HepG2 (cell line): ENCODE measurements around the gene ITIH1.
A peak's percentile ranks its signal among the peaks of the same experiment; 100 is the strongest.

ENCODE experiments used
- AGO1 ChIP-seq: fragments of 200-400 bp; formaldehyde crosslinking; IDR thresholded peaks from 2 replicates; pipeline ENCODE4 v1.6.1; 2017; ENCODE audit warnings: mild to moderate bottlenecking, low read depth, low read length, moderate library complexity; ENCODE audit not compliant: poor library complexity, severe bottlenecking
- CREM ChIP-seq, 2 experiments: sonication (generic) in 1 of 2; formaldehyde crosslinking in 1 of 2; IDR thresholded peaks; 2 replicates each; pipeline versions ENCODE4 v1.4.0 to v1.6.1; 2016 to 2020; ENCODE audit warnings: antibody characterized with exemption in 1 of 2, mild to moderate bottlenecking in 1 of 2, missing genetic modification reagents in 1 of 2
- CTCF ChIP-seq: sonication (generic); formaldehyde crosslinking; IDR thresholded peaks from 2 replicates; pipeline ENCODE4 v1.5.0; 2020; ENCODE audit warnings: mild to moderate bottlenecking, missing genetic modification reagents, moderate library complexity
- EP300 ChIP-seq, 3 experiments: sonication (generic) in 1 of 3; formaldehyde crosslinking in 1 of 3; IDR thresholded peaks; 2 replicates each; pipeline versions ENCODE4 v1.5.1 to v1.6.1; 2011 to 2020; ENCODE audit warnings: low read depth in 2 of 3, low read length in 2 of 3, borderline replicate concordance in 1 of 3, improper control_type of control experiment in 1 of 3, mild to moderate bottlenecking in 1 of 3, missing genetic modification reagents in 1 of 3, moderate library complexity in 1 of 3
- EZH2 ChIP-seq: conservative IDR thresholded peaks from 2 replicates; pipeline ENCODE4 v1.6.1; 2012; ENCODE audit warnings: mild to moderate bottlenecking, low read depth, low read length, moderate library complexity
- MAFK ChIP-seq, 2 experiments: IDR thresholded peaks in 1 of 2; conservative IDR thresholded peaks in 1 of 2; 2 replicates each; pipeline ENCODE4 v1.6.1; 2011; ENCODE audit warnings: improper control_type of control experiment in 2 of 2, low read length in 2 of 2
- RAD21 ChIP-seq: fragments of 450-650 bp; formaldehyde crosslinking; IDR thresholded peaks from 2 replicates; pipeline ENCODE4 v1.5.0; 2020; ENCODE audit warnings: mild to moderate bottlenecking
- TAF1 ChIP-seq: sonication (generic); formaldehyde crosslinking; IDR thresholded peaks from 2 replicates; pipeline ENCODE4 v1.4.0; 2020; ENCODE audit warnings: missing genetic modification reagents

- TF ChIP-seq EP300 (IDR thresholded peaks at IDR 0.05; ENCODE audit: low read depth in 2 of 2, low read length in 2 of 2) (peak in 1 of 2 experiments; percentile 88; a peak in 2 of 4 replicates), EP300 (CRISPR knock-in tag; IDR thresholded peaks at IDR 0.05; ENCODE audit: borderline replicate concordance) (peak; percentile 68; the same call in 1 of the 2 replicates), EZH2 (no peak), RAD21 (CRISPR knock-in tag) (no peak), MAFK (conservative IDR thresholded peaks at IDR 0.05 in 1 of 2, IDR thresholded peaks at IDR 0.05 in 1 of 2; ENCODE audit: low read length in 2 of 2) (no peak), AGO1 (no peak), TAF1 (CRISPR knock-in tag) (no peak), CREM (IDR thresholded peaks at IDR 0.05) (peak; percentile 72; the same call in 1 of the 2 replicates), CREM (CRISPR knock-in tag; IDR thresholded peaks at IDR 0.05) (no peak), CTCF (CRISPR knock-in tag) (no peak)
Measured at GRCh38 chr3:52795298-52795900, 18.0 kb downstream of the ITIH1 start.
